Measurements from ENCODE around the gene NUMBL. TPM values are rescaled to one million over a fixed set of nuclear protein-coding genes. Genes with fewer than 3 reads are reported as not detected.

Gene NUMBL
- total and polyA plus RNA-seq, 7 experiments from 2014 or later: 0.28 to 28.6 (median 9.5) TPM

DNA sequence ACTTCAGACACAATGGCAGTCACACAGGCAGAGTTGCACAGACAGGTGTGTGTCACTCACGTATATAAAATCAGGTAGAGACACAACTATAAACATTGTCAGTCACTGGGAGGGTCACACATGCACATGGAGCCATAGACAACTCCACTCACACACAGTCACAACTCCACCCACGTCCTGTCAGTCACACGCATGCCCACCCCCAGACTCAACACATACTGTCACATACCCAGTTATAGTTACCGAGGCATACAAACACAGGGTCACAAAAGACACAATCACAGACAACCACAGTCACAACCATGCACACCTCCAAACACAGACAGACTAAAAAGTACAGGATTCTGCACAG is 1.5 kb downstream of the NUMBL start:
- no peaks in the 10 kb centered on the region for H3K9me3 ChIP-seq (ENCODE audit: control insufficient read depth in 2 of 3, low read length in 3 of 3)
- no peaks in the 10 kb centered on the region for H3K27me3 ChIP-seq (ENCODE audit: control insufficient read depth in 2 of 2, insufficient read depth in 2 of 2, low read length in 2 of 2)
- ChIA-PET CTCF (no interaction called here), POLR2A (interaction anchor here (0.5 to 0.6 kb wide), 2 partner anchors 18 to 92 kb away, joined by 3 to 7 read pairs; no protein-coding TSS in a partner anchor)
- H3K9me3 Mint-ChIP-seq: no peaks in the 10 kb centered on the region
- intact Hi-C loops (cut with micrococcal nuclease): no loop called here
- H3K4me1 ChIP-seq (ENCODE audit: control insufficient read depth in 2 of 2, insufficient read depth in 2 of 2, low read length in 2 of 2): peaks cover 0 to 6% of the 10 kb centered on the region in 2 donors
- no peak overlapping the region for H3K4me3 Mint-ChIP-seq
- no peak overlapping the region for H3K4me3 ChIP-seq (ENCODE audit: low read length)
- ATAC-seq (no peak), DNase-seq (no peak)
- peaks cover 0 to 6% (median 4%) of the 10 kb centered on the region in 7 donors for H3K4me1 Mint-ChIP-seq
- no peak overlapping the region for H3K27ac Mint-ChIP-seq
- H3K27ac ChIP-seq (ENCODE audit: low read depth, low read length): no peak overlapping the region
- H3K36me3 ChIP-seq (ENCODE audit: control insufficient read depth in 2 of 3, insufficient read depth in 3 of 3, low read length in 3 of 3): peaks cover 0 to 6% (median 0%) of the 10 kb centered on the region in 3 experiments
- peaks cover 0 to 11% (median 4%) of the 10 kb centered on the region in 5 donors for H3K36me3 Mint-ChIP-seq
- no peaks in the 10 kb centered on the region for H3K27me3 Mint-ChIP-seq

DNA sequence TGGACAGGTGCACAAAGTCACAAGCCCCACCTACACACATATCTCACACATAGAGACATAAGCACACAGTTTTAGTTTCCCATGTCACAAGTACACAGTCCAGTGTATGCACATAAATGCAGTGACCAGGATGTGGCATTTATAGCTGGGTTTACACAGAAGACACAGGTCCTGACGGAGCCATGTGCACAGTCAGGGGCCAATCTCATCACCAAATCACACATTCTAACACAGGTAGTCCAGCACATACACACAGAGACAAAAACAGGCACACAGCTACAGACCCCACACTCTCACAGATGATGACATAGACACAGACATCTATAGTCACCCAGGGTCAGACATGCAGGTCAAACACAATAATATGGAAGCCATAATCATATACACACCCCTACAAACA is 2.1 kb downstream of the NUMBL start:
- Histone ChIP-seq H3K27ac (ENCODE audit: low read depth, low read length) (no peak overlapping the region), H3K27me3 (ENCODE audit: control insufficient read depth in 2 of 2, insufficient read depth in 2 of 2, low read length in 2 of 2) (no peaks in the 10 kb centered on the region), H3K9me3 (ENCODE audit: control insufficient read depth in 2 of 3, low read length in 3 of 3) (no peaks in the 10 kb centered on the region), H3K4me1 (ENCODE audit: control insufficient read depth in 2 of 2, insufficient read depth in 2 of 2, low read length in 2 of 2) (peaks cover 0 to 6% of the 10 kb centered on the region in 2 donors), H3K36me3 (ENCODE audit: control insufficient read depth in 2 of 3, insufficient read depth in 3 of 3, low read length in 3 of 3) (peaks cover 0 to 4% (median 0%) of the 10 kb centered on the region in 3 experiments), H3K4me3 (ENCODE audit: low read length) (no peak overlapping the region)
- ChIA-PET POLR2A (interaction anchor here (0.6 kb wide), 1 partner anchor 17 kb away, joined by 7 read pairs; no protein-coding TSS in a partner anchor), CTCF (no interaction called here)
- no peak for DNase-seq
- Mint-ChIP-seq H3K27ac (no peak overlapping the region), H3K9me3 (no peaks in the 10 kb centered on the region), H3K27me3 (no peaks in the 10 kb centered on the region), H3K4me1 (peaks cover 0 to 6% (median 4%) of the 10 kb centered on the region in 7 donors), H3K4me3 (no peak overlapping the region), H3K36me3 (peaks cover 0 to 11% (median 4%) of the 10 kb centered on the region in 5 donors)
- intact Hi-C loops (cut with micrococcal nuclease): no loop called here
- no peak for ATAC-seq

DNA sequence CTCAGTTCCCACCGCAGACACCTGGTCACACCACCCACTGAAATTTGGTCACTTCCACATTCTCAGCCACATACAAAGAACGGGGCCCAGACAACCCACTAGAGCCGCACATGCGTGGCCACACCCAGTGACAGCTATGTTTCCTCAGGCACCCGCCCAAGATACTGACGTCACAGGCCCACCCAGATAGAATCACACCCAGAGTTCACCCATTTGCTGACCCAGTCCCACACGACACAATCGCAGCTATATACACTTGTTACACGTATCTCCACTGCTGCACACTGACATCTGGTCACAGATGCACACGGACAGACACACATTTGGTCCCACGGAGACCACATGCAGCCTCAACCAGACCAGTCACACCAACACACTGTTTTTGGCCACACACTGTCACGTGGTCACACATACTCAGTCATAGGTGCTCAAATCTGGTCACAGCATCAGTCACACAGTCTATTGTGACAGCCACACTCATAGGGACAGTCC is 2.9 kb downstream of the NUMBL start:
- no peaks in the 10 kb centered on the region for H3K36me3 ChIP-seq (ENCODE audit: control insufficient read depth in 2 of 3, insufficient read depth in 3 of 3, low read length in 3 of 3)
- peaks cover 0 to 11% (median 4%) of the 10 kb centered on the region in 5 donors for H3K36me3 Mint-ChIP-seq
- ATAC-seq (peak; percentile 23), DNase-seq (no peak)
- H3K4me3 ChIP-seq (ENCODE audit: low read length): no peak overlapping the region
- peaks cover 0 to 6% of the 10 kb centered on the region in 2 donors for H3K4me1 ChIP-seq (ENCODE audit: control insufficient read depth in 2 of 2, insufficient read depth in 2 of 2, low read length in 2 of 2)
- H3K27ac ChIP-seq (ENCODE audit: low read depth, low read length): no peak overlapping the region
- no peaks in the 10 kb centered on the region for H3K27me3 Mint-ChIP-seq
- H3K27me3 ChIP-seq (ENCODE audit: control insufficient read depth in 2 of 2, insufficient read depth in 2 of 2, low read length in 2 of 2): no peaks in the 10 kb centered on the region
- intact Hi-C loops (cut with micrococcal nuclease): no loop called here
- H3K9me3 ChIP-seq (ENCODE audit: control insufficient read depth in 2 of 3, low read length in 3 of 3): no peaks in the 10 kb centered on the region
- POLR2A ChIA-PET: no interaction called here
- no peak overlapping the region for H3K4me3 Mint-ChIP-seq
- CTCF ChIA-PET: no interaction called here
- H3K27ac Mint-ChIP-seq: no peak overlapping the region
- peaks cover 0 to 6% (median 4%) of the 10 kb centered on the region in 7 donors for H3K4me1 Mint-ChIP-seq
- no peaks in the 10 kb centered on the region for H3K9me3 Mint-ChIP-seq

DNA sequence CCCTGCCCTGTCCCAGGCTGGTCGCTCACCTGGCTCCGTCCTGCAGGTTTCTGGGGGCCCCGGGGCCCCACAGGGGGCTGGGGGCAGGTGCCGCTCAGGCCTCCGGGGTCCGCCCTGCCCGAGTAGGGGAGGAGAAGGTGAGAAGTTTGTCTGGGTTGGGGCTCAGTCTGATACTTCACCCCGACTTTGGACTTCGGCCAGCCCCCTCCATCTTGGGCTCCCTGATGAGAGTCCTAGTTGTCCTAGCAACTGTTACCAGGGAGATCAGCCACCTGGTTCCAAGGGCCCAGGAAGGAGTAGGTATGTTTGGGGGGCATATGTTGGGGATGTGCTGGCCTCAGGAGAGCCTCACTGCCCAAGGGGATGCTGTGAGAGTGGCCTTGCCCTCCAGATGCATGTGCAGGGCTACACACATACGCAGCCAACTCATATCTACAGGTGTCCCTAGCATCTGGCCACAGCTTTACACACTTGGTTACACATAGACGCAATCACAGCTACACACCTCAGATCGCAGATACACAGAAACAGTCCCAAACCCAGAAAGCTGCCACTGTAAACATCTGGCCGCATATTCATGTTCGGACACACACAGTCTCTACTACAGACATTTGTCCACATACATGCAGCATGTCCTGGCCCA is 3.4 kb downstream of the NUMBL start:
- intact Hi-C loops (cut with micrococcal nuclease): no loop called here
- no peaks in the 10 kb centered on the region for H3K36me3 ChIP-seq (ENCODE audit: control insufficient read depth in 2 of 3, insufficient read depth in 3 of 3, low read length in 3 of 3)
- peaks cover 0 to 4% (median 4%) of the 10 kb centered on the region in 7 donors for H3K4me1 Mint-ChIP-seq
- no peak overlapping the region for H3K27ac ChIP-seq (ENCODE audit: low read depth, low read length)
- no peak overlapping the region for H3K4me3 ChIP-seq (ENCODE audit: low read length)
- no peak overlapping the region for H3K27ac Mint-ChIP-seq
- no peaks in the 10 kb centered on the region for H3K27me3 Mint-ChIP-seq
- no peak overlapping the region for H3K4me3 Mint-ChIP-seq
- DNase-seq: no peak
- ATAC-seq: no peak
- H3K4me1 ChIP-seq (ENCODE audit: control insufficient read depth in 2 of 2, insufficient read depth in 2 of 2, low read length in 2 of 2): peaks cover 0 to 6% of the 10 kb centered on the region in 2 donors
- H3K9me3 Mint-ChIP-seq: no peaks in the 10 kb centered on the region
- H3K27me3 ChIP-seq (ENCODE audit: control insufficient read depth in 2 of 2, insufficient read depth in 2 of 2, low read length in 2 of 2): no peaks in the 10 kb centered on the region
- POLR2A ChIA-PET: no interaction called here
- peaks cover 0 to 11% (median 4%) of the 10 kb centered on the region in 5 donors for H3K36me3 Mint-ChIP-seq
- no peaks in the 10 kb centered on the region for H3K9me3 ChIP-seq (ENCODE audit: control insufficient read depth in 2 of 3, low read length in 3 of 3)
- CTCF ChIA-PET: no interaction called here

DNA sequence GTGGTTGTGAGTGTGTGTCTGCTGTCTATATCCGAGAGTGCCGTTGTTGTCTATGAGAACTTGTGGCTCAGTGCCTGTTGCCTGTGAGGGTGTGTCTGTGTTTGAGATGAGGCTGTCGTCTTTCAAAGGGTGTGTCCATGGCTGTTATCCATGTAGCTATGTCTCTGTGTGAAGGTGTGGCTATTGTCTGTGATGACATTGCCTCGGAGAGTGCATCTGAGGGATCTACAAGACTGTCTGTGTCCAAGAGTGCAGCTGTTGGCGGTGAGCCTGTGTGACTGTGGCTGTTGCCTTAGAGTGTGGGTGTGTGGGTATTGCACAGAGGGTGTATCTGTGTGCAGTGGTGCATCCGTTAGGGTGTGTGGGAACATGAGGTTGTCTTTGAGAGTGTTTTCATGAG is 4.9 kb downstream of the NUMBL start:
- ChIA-PET POLR2A (no interaction called here), CTCF (no interaction called here)
- Histone ChIP-seq H3K4me3 (ENCODE audit: low read length) (no peak overlapping the region), H3K27ac (ENCODE audit: low read depth, low read length) (no peak overlapping the region), H3K4me1 (ENCODE audit: control insufficient read depth in 2 of 2, insufficient read depth in 2 of 2, low read length in 2 of 2) (peaks cover 0 to 6% of the 10 kb centered on the region in 2 donors), H3K27me3 (ENCODE audit: control insufficient read depth in 2 of 2, insufficient read depth in 2 of 2, low read length in 2 of 2) (no peaks in the 10 kb centered on the region), H3K9me3 (ENCODE audit: control insufficient read depth in 2 of 3, low read length in 3 of 3) (no peaks in the 10 kb centered on the region), H3K36me3 (ENCODE audit: control insufficient read depth in 2 of 3, insufficient read depth in 3 of 3, low read length in 3 of 3) (peaks cover 0 to 6% (median 0%) of the 10 kb centered on the region in 3 experiments)
- H3K4me1 Mint-ChIP-seq: peaks cover 0 to under 1% (median under 1%) of the 10 kb centered on the region in 7 donors
- ATAC-seq (no peak), DNase-seq (no peak)
- no peaks in the 10 kb centered on the region for H3K27me3 Mint-ChIP-seq
- H3K36me3 Mint-ChIP-seq: peaks cover 0 to 12% (median 9%) of the 10 kb centered on the region in 5 donors
- intact Hi-C loops (cut with micrococcal nuclease): no loop called here
- H3K9me3 Mint-ChIP-seq: no peaks in the 10 kb centered on the region
- peak overlapping the region in 1 of 9 donors; percentile 1 for H3K27ac Mint-ChIP-seq
- no peak overlapping the region for H3K4me3 Mint-ChIP-seq

DNA sequence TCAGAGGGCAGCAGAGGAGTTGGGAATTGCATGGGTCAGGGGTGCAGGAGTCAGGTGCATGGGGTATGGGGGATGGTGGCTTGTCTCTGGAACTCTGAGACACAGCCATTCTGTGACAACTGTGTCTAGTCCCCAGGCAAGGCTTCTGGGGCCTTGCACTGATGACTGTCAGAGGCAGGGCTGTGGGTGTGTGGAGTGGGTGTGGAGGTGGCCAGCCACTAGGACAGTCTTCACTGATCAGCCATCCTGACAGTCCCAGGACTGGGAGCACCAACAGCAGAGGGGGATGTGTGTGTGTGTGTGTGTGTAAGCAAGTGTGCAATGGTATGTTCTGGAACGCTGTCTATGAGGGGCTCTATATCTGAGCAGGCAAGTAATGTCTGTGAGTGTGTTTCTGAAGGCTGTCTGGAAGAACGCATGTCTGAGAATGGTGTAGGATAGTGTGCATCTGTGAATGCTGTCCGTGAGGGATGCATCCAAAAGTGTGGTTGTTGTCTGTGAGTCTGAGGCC is 5.4 kb downstream of the NUMBL start:
- H3K27ac Mint-ChIP-seq: peak overlapping the region in 1 of 9 donors; percentile 72
- H3K4me3 Mint-ChIP-seq: no peak overlapping the region
- no peaks in the 10 kb centered on the region for H3K27me3 Mint-ChIP-seq
- peaks cover 0 to 7% (median 0%) of the 10 kb centered on the region in 3 experiments for H3K36me3 ChIP-seq (ENCODE audit: control insufficient read depth in 2 of 3, insufficient read depth in 3 of 3, low read length in 3 of 3)
- CTCF ChIA-PET: no interaction called here
- no peaks in the 10 kb centered on the region for H3K9me3 ChIP-seq (ENCODE audit: control insufficient read depth in 2 of 3, low read length in 3 of 3)
- H3K27me3 ChIP-seq (ENCODE audit: control insufficient read depth in 2 of 2, insufficient read depth in 2 of 2, low read length in 2 of 2): no peaks in the 10 kb centered on the region
- H3K9me3 Mint-ChIP-seq: no peaks in the 10 kb centered on the region
- H3K4me3 ChIP-seq (ENCODE audit: low read length): no peak overlapping the region
- peaks cover 0 to 12% (median 9%) of the 10 kb centered on the region in 5 donors for H3K36me3 Mint-ChIP-seq
- no peaks in the 10 kb centered on the region for H3K4me1 Mint-ChIP-seq
- H3K4me1 ChIP-seq (ENCODE audit: control insufficient read depth in 2 of 2, insufficient read depth in 2 of 2, low read length in 2 of 2): peaks cover 0 to 5% of the 10 kb centered on the region in 2 donors
- H3K27ac ChIP-seq (ENCODE audit: low read depth, low read length): no peak overlapping the region
- POLR2A ChIA-PET: no interaction called here
- ATAC-seq (no peak), DNase-seq (no peak)
- intact Hi-C loops (cut with micrococcal nuclease): no loop called here

DNA sequence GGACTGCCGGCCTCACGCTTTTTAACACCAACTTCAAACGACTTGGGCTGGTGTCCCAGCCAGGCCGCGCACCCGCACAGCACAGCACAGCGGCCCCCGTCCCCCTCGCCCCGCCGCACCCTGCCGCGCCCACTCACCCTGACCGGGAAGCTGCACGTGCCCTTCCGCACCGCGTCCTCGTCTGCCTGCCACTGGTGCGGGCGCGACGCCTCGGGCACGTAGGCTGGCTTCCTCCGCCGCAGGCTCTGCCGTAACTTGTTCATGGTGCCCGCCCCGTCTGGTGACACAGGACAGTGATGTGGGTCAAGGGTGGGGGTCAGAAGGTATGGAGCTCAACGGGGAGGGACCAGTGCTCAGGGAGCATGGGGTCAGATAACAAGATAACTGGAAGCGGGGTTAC is 6.2 kb downstream of the NUMBL start:
- H3K27me3 Mint-ChIP-seq: no peaks in the 10 kb centered on the region
- Histone ChIP-seq H3K4me3 (ENCODE audit: low read length) (no peak overlapping the region), H3K27ac (ENCODE audit: low read depth, low read length) (no peak overlapping the region), H3K9me3 (ENCODE audit: control insufficient read depth in 2 of 3, low read length in 3 of 3) (no peaks in the 10 kb centered on the region), H3K27me3 (ENCODE audit: control insufficient read depth in 2 of 2, insufficient read depth in 2 of 2, low read length in 2 of 2) (no peaks in the 10 kb centered on the region), H3K4me1 (ENCODE audit: control insufficient read depth in 2 of 2, insufficient read depth in 2 of 2, low read length in 2 of 2) (no peaks in the 10 kb centered on the region), H3K36me3 (ENCODE audit: control insufficient read depth in 2 of 3, insufficient read depth in 3 of 3, low read length in 3 of 3) (peaks cover 0 to 7% (median 0%) of the 10 kb centered on the region in 3 experiments)
- H3K9me3 Mint-ChIP-seq: no peaks in the 10 kb centered on the region
- CTCF ChIA-PET: interaction anchor here (0.5 kb wide), 1 partner anchor 117 kb away, joined by 3 read pairs; no protein-coding TSS in a partner anchor
- H3K36me3 Mint-ChIP-seq: peaks cover 4 to 16% (median 9%) of the 10 kb centered on the region in 5 donors
- no peaks in the 10 kb centered on the region for H3K4me1 Mint-ChIP-seq
- no peak for ATAC-seq
- intact Hi-C loops (cut with micrococcal nuclease): no loop called here
- no peak overlapping the region for H3K27ac Mint-ChIP-seq
- H3K4me3 Mint-ChIP-seq: no peak overlapping the region
- DNase-seq: no peak
- POLR2A ChIA-PET: no interaction called here

Measured in naive thymus-derived CD4-positive, alpha-beta T cell (primary cell).